ENCODE results near the gene B3GALT6. TPM values are rescaled to one million over a fixed set of nuclear protein-coding genes. Genes with fewer than 3 reads are reported as not detected.
A peak's percentile ranks its signal among the peaks of the same experiment; 100 is the strongest.

The B3GALT6 gene
- total and polyA plus RNA-seq, 2 experiments from 2014 or later = 5.5 to 26.5 TPM

GRCh38 chr1:1183833-1184775 is 47.9 kb upstream of the B3GALT6 start:
- no peak overlapping the region for H3K4me3 ChIP-seq
- no peak overlapping the region for H3K27ac ChIP-seq (ENCODE audit: low read depth)
- DNase-seq (ENCODE audit: low spot score) (peak; percentile 0), ATAC-seq (no peak)
- no peak for TF ChIP-seq EZH2 (IDR thresholded peaks at IDR 0.05; ENCODE audit: low read depth, unreplicated experiment)
- TF ChIP-seq ZNF114 (CRISPR knock-in tag; IDR thresholded peaks at IDR 0.05) = no peak
- no peak for TF ChIP-seq ZNF462 (CRISPR knock-in tag; IDR thresholded peaks at IDR 0.05)
- no peak for TF ChIP-seq CREB1 (CRISPR knock-in tag; IDR thresholded peaks at IDR 0.05; ENCODE audit: low read depth)
- TF ChIP-seq STAT1 (IDR thresholded peaks at IDR 0.05; ENCODE audit: unreplicated experiment) = no peak
- no peak for TF ChIP-seq POLR2AphosphoS5 (IDR thresholded peaks at IDR 0.05; ENCODE audit: low read depth)
- TF ChIP-seq NANOG (IDR thresholded peaks at IDR 0.05; ENCODE audit: borderline replicate concordance) = no peak
- no peak for TF ChIP-seq ETS1 (IDR thresholded peaks at IDR 0.05)
- no peaks in the 10 kb centered on the region for H4K20me1 ChIP-seq (replicated peaks; ENCODE audit: insufficient read depth)
- no peak overlapping the region for H3K4me2 ChIP-seq
- no peaks in the 10 kb centered on the region for H3K9me2 ChIP-seq (ENCODE audit: insufficient read depth)
- no peak overlapping the region for H3K27ac Mint-ChIP-seq
- no peaks in the 10 kb centered on the region for H3K4me1 ChIP-seq (ENCODE audit: insufficient read depth)
- H3K36me3 Mint-ChIP-seq (ENCODE audit: low read depth) = no peaks in the 10 kb centered on the region
- no peaks in the 10 kb centered on the region for H3K9me3 Mint-ChIP-seq
- no peaks in the 10 kb centered on the region for H3K36me3 ChIP-seq (ENCODE audit: insufficient read depth)
- no peaks in the 10 kb centered on the region for H3F3A ChIP-seq (replicated peaks; ENCODE audit: low read depth)
- H3K27me3 ChIP-seq (ENCODE audit: insufficient read depth) = no peaks in the 10 kb centered on the region
- H3K79me2 ChIP-seq (replicated peaks; ENCODE audit: insufficient read depth) = no peaks in the 10 kb centered on the region
- no peaks in the 10 kb centered on the region for H3K4me1 Mint-ChIP-seq
- no peak overlapping the region for H3K4me3 Mint-ChIP-seq
- H2AFZ ChIP-seq = no peak overlapping the region
- peaks cover 5% of the 10 kb centered on the region for H3K27me3 Mint-ChIP-seq (ENCODE audit: insufficient read depth, low read depth, poor library complexity)

Data from GM23338 (cell line).